ENCODE results near the gene DLGAP1.
"Not testable (repeated sequence)": the region's sequence is repeated elsewhere in the genome, so short reads cannot be mapped to it uniquely, and the experiment has no call there.

DLGAP1 gene

DNA sequence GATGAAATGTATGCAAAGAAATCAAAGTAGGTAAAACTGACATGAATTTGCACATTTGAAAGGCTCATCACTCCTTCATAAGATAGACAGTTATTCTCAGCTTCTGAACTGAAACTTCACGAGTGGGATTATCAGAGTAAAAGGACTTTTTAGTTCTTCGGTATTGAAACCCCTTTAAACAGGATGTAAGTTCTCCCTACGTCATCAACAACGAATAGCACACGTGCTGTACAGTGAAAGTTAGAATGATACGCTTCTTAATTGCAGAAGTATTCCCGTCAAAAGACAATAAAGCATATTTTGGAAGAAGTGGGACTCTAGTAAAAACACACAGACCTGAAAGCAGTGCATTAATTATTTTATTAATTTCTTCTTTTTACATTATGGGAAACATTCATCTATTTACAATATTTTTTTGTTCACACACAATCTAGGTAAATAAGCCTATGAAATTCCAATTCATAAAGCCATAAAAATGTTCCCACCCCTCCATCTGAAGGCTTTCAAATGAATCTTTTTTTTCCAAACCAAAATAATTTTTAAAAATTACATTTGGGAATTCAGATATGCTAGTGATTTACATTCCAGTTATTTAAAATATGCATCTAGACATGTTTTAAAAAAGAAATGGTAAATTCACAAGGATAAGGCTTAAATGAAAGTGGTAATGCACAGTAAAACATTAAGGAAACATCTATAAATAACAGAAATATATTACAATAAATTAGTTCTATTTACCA lies 959.2 kb downstream of the DLGAP1 start:
- DNase-seq (ENCODE audit: low read depth) = no peak

GRCh38 chr18:3494569-3494968 lies 960.5 kb downstream of the DLGAP1 start:
- no peak for DNase-seq (ENCODE audit: low read depth)

- DNase-seq (ENCODE audit: low read depth) = no peak
These were observed 960.9 kb downstream of the DLGAP1 start for GRCh38 chr18:3494245-3494526.

DNA sequence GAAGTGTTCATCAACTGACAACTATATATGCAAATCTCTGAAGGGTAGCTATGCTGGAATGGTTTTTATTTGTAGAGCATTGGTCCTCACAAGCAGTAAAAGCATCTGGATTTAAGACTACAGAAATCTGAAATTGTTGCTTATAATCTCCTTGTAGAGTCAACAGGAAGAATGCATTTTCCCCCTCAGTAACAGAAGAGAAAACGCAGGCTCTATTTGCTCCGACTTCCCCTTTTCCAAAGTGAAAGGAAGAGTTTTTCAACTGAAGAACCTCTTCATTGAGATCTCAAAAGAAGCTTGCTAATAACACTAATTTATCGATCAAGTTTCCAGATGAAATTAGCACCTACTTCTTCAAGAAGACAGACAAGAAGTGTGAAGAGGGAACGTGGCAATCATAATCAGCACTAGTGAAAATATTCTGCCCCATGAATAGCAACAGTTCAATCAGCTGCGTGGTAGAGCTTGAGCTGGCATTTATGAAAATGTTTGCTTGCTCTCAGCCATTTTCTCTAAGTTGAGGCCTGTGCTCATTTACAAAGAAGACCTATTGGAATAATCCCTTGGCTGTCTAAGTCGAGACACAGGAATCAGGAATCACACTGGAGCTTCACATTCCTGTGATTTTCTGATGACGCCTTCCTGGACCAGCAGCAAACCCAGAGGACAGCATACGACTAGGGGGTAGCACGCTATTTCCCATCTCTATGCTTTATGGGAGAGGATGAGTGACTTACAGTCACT lies 961.4 kb downstream of the DLGAP1 start:
- no peak for DNase-seq (ENCODE audit: low read depth)

- no peak for DNase-seq (ENCODE audit: low read depth)
These were observed 962.4 kb downstream of the DLGAP1 start for GRCh38 chr18:3492721-3493120.

DNA sequence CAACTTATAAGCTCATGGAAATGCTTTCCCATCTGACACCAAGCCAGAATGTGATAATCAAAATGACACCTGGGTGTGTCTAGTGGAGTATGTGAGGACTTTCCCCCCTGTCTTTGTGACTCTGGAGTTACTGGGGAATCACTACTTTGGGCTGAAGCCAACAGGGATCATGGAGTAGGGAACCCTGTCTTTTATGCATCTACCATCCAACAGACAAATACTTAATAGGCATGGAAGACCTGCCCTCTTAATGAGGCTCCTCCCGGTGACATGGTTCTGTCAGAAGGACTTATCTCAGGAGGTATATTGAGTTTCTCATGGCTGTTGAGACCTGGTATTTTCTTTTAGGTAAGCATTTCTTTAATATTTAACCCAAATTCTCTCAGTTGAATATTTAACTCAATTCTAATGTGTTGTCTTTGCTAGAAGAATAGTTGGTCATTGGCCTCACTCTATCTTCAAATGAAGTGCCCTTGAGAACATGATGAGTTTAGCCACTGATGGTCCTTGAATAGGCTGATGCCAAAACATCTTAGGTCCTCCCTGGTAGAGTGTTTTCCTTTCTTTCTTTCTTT lies 963.0 kb downstream of the DLGAP1 start:
- DNase-seq (ENCODE audit: low read depth) = no peak

DNA sequence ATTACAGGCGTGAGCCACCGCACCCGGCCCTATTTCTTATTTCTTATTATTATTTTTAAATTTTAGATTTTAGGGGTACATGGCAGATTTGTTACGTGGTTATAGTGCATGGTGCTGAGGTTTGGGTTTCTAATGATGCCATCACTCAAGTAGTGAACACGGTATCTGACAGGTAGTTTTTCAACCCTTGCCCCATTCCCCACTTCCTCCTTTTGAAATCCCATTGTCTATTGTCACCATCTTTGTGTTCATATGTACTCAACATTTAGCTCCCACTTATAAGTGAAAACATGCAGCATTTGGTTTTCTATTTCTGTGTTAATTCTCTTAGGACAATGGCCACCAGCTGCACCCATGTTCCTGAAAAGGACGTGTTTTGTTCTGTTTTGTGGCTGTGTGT lies 965.6 kb downstream of the DLGAP1 start:
- DNase-seq (ENCODE audit: low read depth) = no peak

- DNase-seq (ENCODE audit: low read depth) = no peak
These were observed 968.6 kb downstream of the DLGAP1 start for GRCh38 chr18:3486512-3486911.

GRCh38 chr18:3485153-3486149 lies 969.7 kb downstream of the DLGAP1 start:
- no peak for DNase-seq (ENCODE audit: low read depth)

- DNase-seq (ENCODE audit: low read depth) = no peak
These were observed 972.8 kb downstream of the DLGAP1 start for GRCh38 chr18:3482258-3482657.

- no peak for DNase-seq (ENCODE audit: low read depth)
These were observed 973.4 kb downstream of the DLGAP1 start for GRCh38 chr18:3481696-3482210.

DNA sequence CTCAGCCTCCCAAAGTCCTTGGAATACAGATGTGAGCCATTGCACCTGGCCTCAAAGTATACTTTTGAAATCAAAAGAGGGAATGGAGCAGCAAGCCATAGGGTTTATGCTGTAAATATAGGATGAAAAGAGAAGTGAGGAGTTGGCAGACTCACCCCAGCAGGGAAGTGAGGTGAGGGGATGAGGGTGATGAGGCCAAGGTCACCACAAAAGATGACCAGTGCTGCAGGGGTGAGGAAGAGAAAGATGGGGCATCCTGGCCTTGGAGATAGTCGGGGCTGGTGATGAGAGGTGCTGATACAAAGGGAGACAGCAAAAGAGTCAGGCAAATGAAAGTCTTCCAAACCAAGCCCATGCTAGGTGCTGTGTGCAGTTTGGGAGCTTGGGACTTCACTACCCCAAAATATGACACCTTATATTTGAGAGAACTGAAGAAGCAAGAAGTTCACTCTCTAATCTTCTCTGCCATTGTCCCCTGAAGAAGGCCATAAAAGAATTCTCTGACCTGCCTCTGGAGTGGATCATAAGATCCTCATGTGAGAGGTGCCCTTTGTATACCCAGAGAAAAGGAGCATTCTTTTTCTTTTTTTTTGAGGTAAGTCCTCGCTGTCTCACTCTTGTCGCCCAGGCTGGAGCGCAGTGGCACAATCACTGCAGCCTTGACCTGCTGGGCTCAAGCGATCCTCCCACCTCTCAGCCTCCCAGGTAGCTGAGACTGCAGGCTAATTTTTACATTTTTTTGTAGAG lies 974.1 kb downstream of the DLGAP1 start:
- no peak for DNase-seq (ENCODE audit: low read depth)

DNA sequence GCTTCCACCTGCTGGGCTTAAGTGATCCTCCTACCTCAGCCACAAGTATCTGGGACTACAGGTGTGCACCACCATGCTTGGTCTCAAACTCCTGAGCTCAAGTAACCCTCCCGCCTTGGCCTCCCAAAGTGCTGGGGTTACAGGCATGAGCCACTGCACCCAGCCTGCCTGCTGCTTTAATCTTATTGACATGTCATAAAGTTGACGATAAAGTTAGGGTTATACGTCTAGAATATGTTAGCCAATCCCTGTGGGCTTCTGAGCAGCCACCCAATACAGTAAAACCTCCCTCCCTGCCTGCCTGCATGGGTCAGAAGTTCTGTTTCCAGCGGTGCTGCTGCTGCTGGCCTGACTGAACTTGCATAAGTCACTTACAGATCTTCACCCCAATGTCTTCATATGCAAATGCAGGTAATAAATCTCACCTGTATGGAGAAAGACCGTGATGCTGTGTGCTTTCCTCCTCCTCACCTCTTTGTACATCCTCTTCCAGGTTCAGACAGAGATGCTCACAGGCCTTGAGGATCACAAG lies 975.1 kb downstream of the DLGAP1 start:
- DNase-seq (ENCODE audit: low read depth) = no peak

DNA sequence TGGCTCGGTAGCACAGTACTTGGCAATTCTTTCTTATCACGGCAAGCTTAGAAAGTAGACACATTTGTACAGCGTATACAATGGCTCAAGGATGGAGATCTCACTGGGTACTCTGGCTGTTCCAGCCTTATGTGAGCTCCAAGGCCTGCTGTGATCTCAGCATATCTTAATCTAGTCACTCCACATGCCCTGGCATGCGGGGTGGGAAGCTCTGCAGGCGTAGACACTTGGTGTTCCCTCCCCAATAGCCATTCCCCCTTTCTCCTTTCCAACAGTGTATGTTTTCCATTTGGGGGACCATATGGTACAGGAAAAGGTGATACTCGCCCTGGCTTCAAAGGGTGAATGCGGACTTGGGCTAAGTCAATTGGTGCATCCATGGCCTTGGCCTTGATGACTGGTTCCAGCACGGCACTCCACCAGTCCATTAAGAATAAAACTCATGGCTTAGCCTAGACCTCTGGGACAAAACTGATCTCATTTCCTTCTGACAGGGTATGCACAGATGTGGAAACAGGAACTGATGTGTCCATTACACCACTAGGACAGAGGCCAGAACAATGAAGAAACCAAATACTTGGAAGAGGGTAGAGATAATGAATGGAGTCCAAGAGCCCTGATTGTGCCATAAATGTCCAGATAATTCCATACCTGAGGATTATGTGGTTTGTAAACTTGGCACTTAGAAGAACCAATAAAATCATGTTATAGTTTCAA lies 976.7 kb downstream of the DLGAP1 start:
- no peak for DNase-seq (ENCODE audit: low read depth)

- no peak for DNase-seq (ENCODE audit: low read depth)
These were observed 982.2 kb downstream of the DLGAP1 start for GRCh38 chr18:3472681-3473544.

GRCh38 chr18:3472121-3472520 lies 983.0 kb downstream of the DLGAP1 start:
- not testable (repeated sequence) for DNase-seq (ENCODE audit: low read depth)

DNA sequence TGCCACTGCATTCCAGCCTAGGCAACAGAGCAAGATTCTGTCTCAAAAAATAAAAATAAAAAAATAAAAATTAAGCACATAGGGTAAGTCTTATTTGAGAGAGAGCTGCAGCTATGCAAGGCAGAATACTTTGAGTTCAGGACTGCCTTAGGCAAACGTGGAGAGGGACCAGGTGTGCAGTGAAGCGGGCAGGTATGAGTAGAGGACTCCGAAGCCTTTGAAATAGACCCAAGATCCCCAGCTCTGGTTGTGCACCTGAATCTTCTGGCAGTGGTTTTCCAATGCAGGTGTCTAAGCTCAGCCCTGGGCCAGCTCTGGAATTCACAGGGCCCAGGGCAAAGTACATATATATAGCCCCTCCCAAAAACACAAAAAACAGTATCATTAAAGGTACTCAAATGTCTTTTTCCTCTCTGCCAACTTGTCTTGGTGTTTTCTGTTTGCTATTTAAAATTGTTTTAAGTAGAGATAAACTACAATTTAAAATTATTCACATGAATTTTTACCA lies 983.9 kb downstream of the DLGAP1 start:
- DNase-seq (ENCODE audit: low read depth) = no peak

DNA sequence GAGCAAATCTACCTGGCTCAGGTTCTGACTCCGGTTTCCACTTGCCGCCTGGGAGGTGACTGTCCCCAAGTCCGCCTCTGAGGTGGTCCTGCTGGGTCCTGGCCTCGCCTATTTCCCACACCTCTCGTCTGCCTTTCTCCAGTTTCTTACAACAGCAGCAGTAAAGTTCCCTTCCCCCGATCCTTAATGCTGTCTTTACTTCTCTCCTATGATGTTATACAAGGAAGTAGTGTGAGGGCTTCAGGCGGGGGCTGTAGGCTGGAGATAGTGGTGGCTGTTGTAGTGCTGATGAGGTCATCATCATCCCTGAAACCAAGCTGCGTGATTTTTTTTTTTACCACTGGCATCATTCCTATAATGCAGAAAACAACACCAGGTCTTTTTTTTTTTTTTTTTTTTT lies 986.3 kb downstream of the DLGAP1 start:
- no peak for DNase-seq (ENCODE audit: low read depth)

GRCh38 chr18:3468066-3468705 lies 986.9 kb downstream of the DLGAP1 start:
- DNase-seq (ENCODE audit: low read depth) = no peak
